IMR-90 (cell line): ENCODE data around the gene UACA. TPM values are rescaled to one million over a fixed set of nuclear protein-coding genes. Genes with fewer than 3 reads are reported as not detected.
"Not testable (repeated sequence)": the region's sequence is repeated elsewhere in the genome, so short reads cannot be mapped to it uniquely, and the experiment has no call there.

Experiments used
- ATAC-seq: fragments of 200-7000 bp; cut with Tn5 transposase; 2 replicates; pipeline ENCODE4 v1.9.1; 2020; ENCODE audit warnings: low read depth, mild to moderate bottlenecking, moderate library complexity
- BruUV-seq: library from RNA; stranded (reverse); fragments of 400-500 nt; replicated peaks from 2 replicates; lab custom pipeline; 2021; lab: Mats Ljungman, UMichigan
- CTCF ChIA-PET: fragments of 300-600 bp; formaldehyde crosslinking; extraction: SDS; loops from one replicate; lab custom pipeline; 2021; ENCODE audit warnings: antibody characterized with exemption; lab: Yijun Ruan, JAX
- POLR2A ChIA-PET: fragments of 300-600 bp; sonication (Branson Sonifier 250); formaldehyde crosslinking; loops from one replicate; lab custom pipeline; 2022; ENCODE audit warnings: antibody characterized with exemption; ENCODE audit not compliant: unreplicated experiment; lab: Charles Lee
- DNase-seq: peaks from one replicate; pipeline ENCODE4 v3.0.0; 2013
- H2AFZ ChIP-seq: replicated peaks from 2 replicates; pipeline ENCODE3; 2013; ENCODE audit warnings: low read length, mild to moderate bottlenecking; ENCODE audit not compliant: poor library complexity
- H2AK5ac ChIP-seq: 2 replicates; pipeline ENCODE4 v1.6.1; 2013; ENCODE audit warnings: low read depth, low read length, inconsistent platforms
- H2AK9ac ChIP-seq: replicated peaks from 2 replicates; pipeline ENCODE3; 2013; ENCODE audit warnings: mild to moderate bottlenecking, low read depth, low read length, moderate library complexity; ENCODE audit not compliant: poor library complexity
- H2BK120ac ChIP-seq: 2 replicates; pipeline ENCODE4 v1.6.1; 2013; ENCODE audit warnings: low read depth, low read length, inconsistent platforms
- H2BK15ac ChIP-seq: 3 replicates; pipeline ENCODE4 v1.6.1; 2013; ENCODE audit warnings: low read depth, low read length, inconsistent platforms
- H2BK20ac ChIP-seq: 2 replicates; pipeline ENCODE4 v1.6.1; 2013; ENCODE audit warnings: low read depth, mild to moderate bottlenecking, inconsistent platforms, low read length, moderate library complexity
- H2BK5ac ChIP-seq: 2 replicates; pipeline ENCODE4 v1.6.1; 2013; ENCODE audit warnings: mild to moderate bottlenecking, low read depth, low read length, inconsistent platforms; ENCODE audit not compliant: poor library complexity, severe bottlenecking
- H3K14ac ChIP-seq: replicated peaks from 2 replicates; pipeline ENCODE4 v1.6.1; 2013; ENCODE audit warnings: low read depth, low read length, inconsistent platforms
- H3K18ac ChIP-seq: 2 replicates; pipeline ENCODE4 v1.6.1; 2013; ENCODE audit warnings: low read depth, low read length, control low read depth
- H3K23ac ChIP-seq: 2 replicates; pipeline ENCODE4 v1.6.1; 2013; ENCODE audit warnings: low read depth, low read length, inconsistent platforms
- H3K27ac ChIP-seq: 2 replicates; pipeline ENCODE4 v1.5.1; 2013; ENCODE audit warnings: mild to moderate bottlenecking, control low read depth, low read length; ENCODE audit not compliant: insufficient read depth
- H3K27me3 ChIP-seq: 2 replicates; pipeline ENCODE4 v1.6.1; 2013; ENCODE audit warnings: low read length; ENCODE audit not compliant: control insufficient read depth, insufficient read depth
- H3K36me3 ChIP-seq: 2 replicates; pipeline ENCODE4 v1.6.1; 2013; ENCODE audit warnings: low read length, mixed read lengths; ENCODE audit not compliant: control insufficient read depth, insufficient read depth
- H3K4ac ChIP-seq: 2 replicates; pipeline ENCODE4 v1.6.1; 2013; ENCODE audit warnings: low read depth, low read length, inconsistent platforms
- H3K4me1 ChIP-seq: 2 replicates; pipeline ENCODE4 v1.6.1; 2013; ENCODE audit warnings: low read length, mixed read lengths; ENCODE audit not compliant: control insufficient read depth, insufficient read depth
- H3K4me2 ChIP-seq: 2 replicates; pipeline ENCODE4 v1.6.1; 2013; ENCODE audit warnings: low read depth, mild to moderate bottlenecking, control low read depth, low read length, moderate library complexity
- H3K4me3 ChIP-seq: 2 replicates; pipeline ENCODE4 v1.5.1; 2013; ENCODE audit warnings: low read depth, mild to moderate bottlenecking, control low read depth, low read length, moderate library complexity; ENCODE audit not compliant: insufficient read depth
- H3K56ac ChIP-seq: 2 replicates; pipeline ENCODE4 v1.6.1; 2013; ENCODE audit warnings: low read length, inconsistent platforms; ENCODE audit not compliant: insufficient read depth; ENCODE audit errors: extremely low read depth
- H3K79me1 ChIP-seq, 2 experiments: 2 replicates each; pipeline ENCODE4 v1.6.1; 2013; ENCODE audit warnings: low read length in 2 of 2, inconsistent platforms in 1 of 2, low read depth in 1 of 2
- H3K9ac ChIP-seq: 2 replicates; pipeline ENCODE4 v1.6.1; 2013; ENCODE audit warnings: low read depth, low read length, control low read depth
- H3K9me1 ChIP-seq: 2 replicates; pipeline ENCODE4 v1.6.1; 2013; ENCODE audit warnings: low read length, inconsistent platforms; ENCODE audit not compliant: insufficient read depth
- H3K9me3 ChIP-seq: 2 replicates; pipeline ENCODE4 v1.6.1; 2013; ENCODE audit warnings: low read length; ENCODE audit not compliant: control insufficient read depth, insufficient read depth
- H4K20me1 ChIP-seq: 2 replicates; pipeline ENCODE4 v1.6.1; 2013; ENCODE audit warnings: low read length, inconsistent platforms; ENCODE audit not compliant: insufficient read depth
- H4K5ac ChIP-seq: 2 replicates; pipeline ENCODE4 v1.6.1; 2013; ENCODE audit warnings: mild to moderate bottlenecking, low read depth, low read length, control low read depth
- H4K8ac ChIP-seq, 2 experiments: 2 replicates each; pipeline ENCODE4 v1.6.1; 2013; ENCODE audit warnings: low read depth in 2 of 2, low read length in 2 of 2, control low read depth in 1 of 2, inconsistent platforms in 1 of 2
- H4K91ac ChIP-seq: 2 replicates; pipeline ENCODE4 v1.6.1; 2013; ENCODE audit warnings: low read depth, low read length, inconsistent platforms; ENCODE audit not compliant: insufficient read depth
- BHLHE40 ChIP-seq: fragments of 150-350 bp; IDR thresholded peaks from 2 replicates; pipeline ENCODE4 v1.6.1; 2016; ENCODE audit warnings: mild to moderate bottlenecking, low read depth, low read length
- CHD1 ChIP-seq: IDR thresholded peaks from 2 replicates; pipeline ENCODE4 v1.6.1; 2012; ENCODE audit warnings: low read depth, low read length, improper control_type of control experiment
- MAFK ChIP-seq: IDR thresholded peaks from 2 replicates; pipeline ENCODE4 v1.6.1; 2012; ENCODE audit warnings: low read depth, low read length, improper control_type of control experiment
- MXI1 ChIP-seq: IDR thresholded peaks from 2 replicates; pipeline ENCODE4 v1.6.1; 2012; ENCODE audit warnings: low read depth, mild to moderate bottlenecking, low read length, moderate library complexity, borderline replicate concordance
- SMC3 ChIP-seq: fragments of 150-350 bp; IDR thresholded peaks from 2 replicates; pipeline ENCODE4 v1.6.1; 2016; ENCODE audit warnings: low read depth, mild to moderate bottlenecking, antibody characterized with exemption, low read length, moderate library complexity
- USF2 ChIP-seq: fragments of 150-350 bp; IDR thresholded peaks from 2 replicates; pipeline ENCODE4 v1.6.1; 2017; ENCODE audit warnings: mild to moderate bottlenecking, antibody characterized with exemption, low read length, low read depth
- WGBS, 2 experiments: methylation state at CpG; one replicate each; pipeline versions ENCODE4 v1.1.5 to v1.1.7; 2013; ENCODE audit warnings: missing lambda C conversion rate in 2 of 2; ENCODE audit not compliant: insufficient read length in 1 of 2; ENCODE audit errors: extremely low coverage in 2 of 2; 5-methylcytosine and 5-hydroxymethylcytosine counted together
- dilution Hi-C: fragments of 300-500 bp; cut with HindIII; formaldehyde crosslinking; loops from one replicate; pipeline ENCODE4 v1.14.3; 2018; ENCODE audit warnings: low sequenced_read_pairs; ENCODE audit not compliant: unreplicated experiment
- in situ Hi-C: fragments of 300-500 bp; cut with MboI; formaldehyde crosslinking; loops from 3 replicates; pipeline ENCODE4 v1.14.3; 2019; ENCODE audit warnings: low sequenced_read_pairs, inconsistent platforms, mixed read lengths
- intact Hi-C: fragments of 100-400 bp; cut with micrococcal nuclease; formaldehyde crosslinking; loops from 2 replicates; pipeline ENCODE4 v1.10.0; 2022
- polyA plus RNA-seq, 3 experiments: library from polyadenylated mRNA; depleted of rRNA; stranded (reverse); fragments of >200 nt; gene quantifications; 2 replicates each; pipeline ENCODE4 v1.2.3, GENCODE V29; 2012; ENCODE audit warnings: low replicate concordance in 1 of 3
- total RNA-seq: library from RNA; depleted of rRNA; stranded (reverse); fragments of >200 nt; gene quantifications from 2 replicates; pipeline ENCODE4 v1.2.3, GENCODE V29; 2012

Gene UACA
- total and polyA plus RNA-seq, 2 of the 4 experiments (the other 2 are of a cell fraction), result 156 to 507 TPM

- H3K18ac ChIP-seq, result no peak overlapping the region
- no peak overlapping the region for H2AK5ac ChIP-seq
- in situ Hi-C loops (no loop called here), dilution Hi-C loops (no loop called here), intact Hi-C loops (no loop called here)
- H3K9me3 ChIP-seq, result no peaks in the 10 kb centered on the region
- H2AFZ ChIP-seq, result no peak overlapping the region
- H3K36me3 ChIP-seq, result peaks cover 10% of the 10 kb centered on the region
- H3K9me1 ChIP-seq, result peaks cover 5% of the 10 kb centered on the region
- peaks cover 14 to 44% of the 10 kb centered on the region in 2 experiments; a peak in 3 of 4 replicates for H3K79me1 ChIP-seq
- H3K23ac ChIP-seq, result no peak overlapping the region
- no peak overlapping the region for H4K91ac ChIP-seq
- no CpG with 5 or more reads among the region's 4 CpGs for WGBS, 2 experiments
- POLR2A ChIA-PET, result no interaction called here
- no peak overlapping the region for H3K4ac ChIP-seq
- no peak overlapping the region for H2BK5ac ChIP-seq
- BruUV-seq, result no TSS peak
- no peak overlapping the region for H4K8ac ChIP-seq
- no peak overlapping the region for H3K56ac ChIP-seq
- H3K27me3 ChIP-seq, result no peaks in the 10 kb centered on the region
- DNase-seq (no peak), ATAC-seq (no peak)
- no peak overlapping the region for H2BK120ac ChIP-seq
- H3K9ac ChIP-seq, result no peak overlapping the region
- no peak overlapping the region for H3K4me3 ChIP-seq
- no peaks in the 10 kb centered on the region; the same call in 1 of the 2 replicates for H3K4me1 ChIP-seq
- no peak overlapping the region for H2BK20ac ChIP-seq
- peaks cover 12% of the 10 kb centered on the region; the same call in 1 of the 2 replicates for H4K20me1 ChIP-seq
- TF ChIP-seq MAFK, result no peak
- no peak for TF ChIP-seq BHLHE40
- no peak for TF ChIP-seq CHD1
- TF ChIP-seq SMC3, result no peak
- TF ChIP-seq MXI1, result no peak
- no peak for TF ChIP-seq USF2
- no peak overlapping the region for H2BK15ac ChIP-seq
- H3K14ac ChIP-seq, result no peak overlapping the region
- no peak overlapping the region for H3K4me2 ChIP-seq
- CTCF ChIA-PET, result interaction anchor here (1.2 kb wide), 1 partner anchor 96 kb away, joined by 3 read pairs; no protein-coding TSS in a partner anchor
- H4K5ac ChIP-seq, result no peak overlapping the region
- H2AK9ac ChIP-seq, result no peak overlapping the region
- no peak overlapping the region for H3K27ac ChIP-seq
These were observed 98.9 kb downstream of the UACA start for GRCh38 chr15:70664494-70664893.

GRCh38 chr15:70663069-70663468 lies 100.3 kb downstream of the UACA start:
- H2BK5ac ChIP-seq, H2BK120ac ChIP-seq, H4K8ac ChIP-seq, intact Hi-C loops, H3K56ac ChIP-seq, DNase-seq, H2BK20ac ChIP-seq, H3K18ac ChIP-seq, H2AK9ac ChIP-seq, BruUV-seq, H3K14ac ChIP-seq, H3K36me3 ChIP-seq, POLR2A ChIA-PET, ATAC-seq, H3K9me3 ChIP-seq, H3K27me3 ChIP-seq, H3K27ac ChIP-seq, H2AFZ ChIP-seq, H4K91ac ChIP-seq, H3K4me2 ChIP-seq, H3K23ac ChIP-seq, CTCF ChIA-PET, H2AK5ac ChIP-seq, dilution Hi-C loops, H3K4me3 ChIP-seq, H3K4me1 ChIP-seq, H4K5ac ChIP-seq, H3K9ac ChIP-seq, H2BK15ac ChIP-seq, H3K4ac ChIP-seq, in situ Hi-C loops, H3K9me1 ChIP-seq: not testable (repeated sequence)
- Histone ChIP-seq H4K20me1 (peaks cover 12% of the 10 kb centered on the region; the same call in 1 of the 2 replicates), H3K79me1 (peaks cover 10 to 35% of the 10 kb centered on the region in 2 experiments; a peak in 3 of 4 replicates)
- no CpG with 5 or more reads among the region's 3 CpGs for WGBS, 2 experiments
